ENCODE data around the gene ADAMTS17. TPM values are rescaled to one million over a fixed set of nuclear protein-coding genes. Genes with fewer than 3 reads are reported as not detected.

ADAMTS17 gene
- polyA plus RNA-seq, 3 donors = 2.2 to 3.1 (median 2.5) TPM

- no peak for DNase-seq (ENCODE audit: extremely low read depth in 1 of 11, low read depth in 9 of 11, low spot score in 4 of 11)
These were observed 84.7 kb downstream of the ADAMTS17 start for GRCh38 chr15:100256970-100257650.

GRCh38 chr15:100256101-100256969 lies 85.4 kb downstream of the ADAMTS17 start:
- no peak for DNase-seq (ENCODE audit: extremely low read depth in 1 of 11, low read depth in 9 of 11, low spot score in 4 of 11)

GRCh38 chr15:100255644-100256043 lies 86.1 kb downstream of the ADAMTS17 start:
- no peak for DNase-seq (ENCODE audit: extremely low read depth in 1 of 11, low read depth in 9 of 11, low spot score in 4 of 11)

GRCh38 chr15:100254691-100255090 lies 87.1 kb downstream of the ADAMTS17 start:
- no peak for DNase-seq (ENCODE audit: extremely low read depth in 1 of 11, low read depth in 9 of 11, low spot score in 4 of 11)

- no peak for DNase-seq (ENCODE audit: extremely low read depth in 1 of 11, low read depth in 9 of 11, low spot score in 4 of 11)
These were observed 87.5 kb downstream of the ADAMTS17 start for GRCh38 chr15:100254285-100254684.

- DNase-seq (ENCODE audit: extremely low read depth in 1 of 11, low read depth in 9 of 11, low spot score in 4 of 11) = no peak
These were observed 88.1 kb downstream of the ADAMTS17 start for GRCh38 chr15:100253640-100254039.

- no peak for DNase-seq (ENCODE audit: extremely low read depth in 1 of 11, low read depth in 9 of 11, low spot score in 4 of 11)
These were observed 88.9 kb downstream of the ADAMTS17 start for GRCh38 chr15:100252779-100253417.

GRCh38 chr15:100252359-100252758 lies 89.4 kb downstream of the ADAMTS17 start:
- DNase-seq (ENCODE audit: extremely low read depth in 1 of 11, low read depth in 9 of 11, low spot score in 4 of 11) = no peak

- DNase-seq (ENCODE audit: extremely low read depth in 1 of 11, low read depth in 9 of 11, low spot score in 4 of 11) = no peak
These were observed 91.5 kb downstream of the ADAMTS17 start for GRCh38 chr15:100250176-100250800.

- DNase-seq (ENCODE audit: extremely low read depth in 1 of 11, low read depth in 9 of 11, low spot score in 4 of 11) = no peak
These were observed 92.5 kb downstream of the ADAMTS17 start for GRCh38 chr15:100249096-100249815.

GRCh38 chr15:100248236-100248635 lies 93.5 kb downstream of the ADAMTS17 start:
- no peak for DNase-seq (ENCODE audit: extremely low read depth in 1 of 11, low read depth in 9 of 11, low spot score in 4 of 11)

- DNase-seq (ENCODE audit: extremely low read depth in 1 of 11, low read depth in 9 of 11, low spot score in 4 of 11) = no peak
These were observed 94.2 kb downstream of the ADAMTS17 start for GRCh38 chr15:100247228-100248225.

GRCh38 chr15:100245855-100246254 lies 95.9 kb downstream of the ADAMTS17 start:
- DNase-seq (ENCODE audit: extremely low read depth in 1 of 11, low read depth in 9 of 11, low spot score in 4 of 11) = no peak

GRCh38 chr15:100245487-100245820 lies 96.3 kb downstream of the ADAMTS17 start:
- no peak for DNase-seq (ENCODE audit: extremely low read depth in 1 of 11, low read depth in 9 of 11, low spot score in 4 of 11)

- DNase-seq (ENCODE audit: extremely low read depth in 1 of 11, low read depth in 9 of 11, low spot score in 4 of 11) = peak in 2 of 11 donors; percentile 51 to 57
These were observed 96.8 kb downstream of the ADAMTS17 start for GRCh38 chr15:100244796-100245486.

GRCh38 chr15:100242989-100243388 lies 98.8 kb downstream of the ADAMTS17 start:
- no peak for DNase-seq (ENCODE audit: extremely low read depth in 1 of 11, low read depth in 9 of 11, low spot score in 4 of 11)
